ENCODE data around the gene NCOA6.

Gene NCOA6

GRCh38 chr20:34774886-34775285 is 50.6 kb downstream of the NCOA6 start:
- TF ChIP-seq SPI1 (IDR thresholded peaks at IDR 0.05; ENCODE audit: borderline replicate concordance, low read depth) (no peak), GABPA (IDR thresholded peaks at IDR 0.05; ENCODE audit: low read depth) (no peak), CTCF (IDR thresholded peaks at IDR 0.05; ENCODE audit: insufficient read depth, low read length) (no peak), REST (IDR thresholded peaks at IDR 0.05; ENCODE audit: insufficient replicate concordance, low read depth) (no peak), POLR2AphosphoS5 (IDR thresholded peaks at IDR 0.05; ENCODE audit: low read depth) (no peak)
- DNase-seq (ENCODE audit: low read depth in 1 of 2, low spot score in 1 of 2) = no peak
- Histone ChIP-seq H3K27me3 (ENCODE audit: insufficient read depth, poor library complexity, severe bottlenecking) (no peaks in the 10 kb centered on the region), H3K27ac (replicated peaks) (no peak overlapping the region), H3K4me3 (replicated peaks; ENCODE audit: insufficient read depth, low read length) (no peak overlapping the region)

GRCh38 chr20:34774449-34774848 is 51.0 kb downstream of the NCOA6 start:
- H3K4me3 ChIP-seq (replicated peaks; ENCODE audit: insufficient read depth, low read length) = no peak overlapping the region
- no peak overlapping the region for H3K27ac ChIP-seq (replicated peaks)
- no peaks in the 10 kb centered on the region for H3K27me3 ChIP-seq (ENCODE audit: insufficient read depth, poor library complexity, severe bottlenecking)
- DNase-seq (ENCODE audit: low read depth in 1 of 2, low spot score in 1 of 2) = no peak
- TF ChIP-seq SPI1 (IDR thresholded peaks at IDR 0.05; ENCODE audit: borderline replicate concordance, low read depth) = no peak

- no peak for DNase-seq (ENCODE audit: low read depth in 1 of 2, low spot score in 1 of 2)
- H3K27me3 ChIP-seq (ENCODE audit: insufficient read depth, poor library complexity, severe bottlenecking) = no peaks in the 10 kb centered on the region
- no peak overlapping the region for H3K4me3 ChIP-seq (replicated peaks; ENCODE audit: insufficient read depth, low read length)
- H3K27ac ChIP-seq (replicated peaks) = no peak overlapping the region
- TF ChIP-seq SPI1 (IDR thresholded peaks at IDR 0.05; ENCODE audit: borderline replicate concordance, low read depth) = no peak
- TF ChIP-seq REST (IDR thresholded peaks at IDR 0.05; ENCODE audit: insufficient replicate concordance, low read depth) = no peak
- TF ChIP-seq CTCF (IDR thresholded peaks at IDR 0.05; ENCODE audit: insufficient read depth, low read length) = no peak
- no peak for TF ChIP-seq GABPA (IDR thresholded peaks at IDR 0.05; ENCODE audit: low read depth)
- TF ChIP-seq POLR2AphosphoS5 (IDR thresholded peaks at IDR 0.05; ENCODE audit: low read depth) = no peak
Observed at GRCh38 chr20:34773726-34774125, 51.7 kb downstream of the NCOA6 start.

GRCh38 chr20:34772437-34772836 is 53.0 kb downstream of the NCOA6 start:
- no peak overlapping the region for H3K4me3 ChIP-seq (replicated peaks; ENCODE audit: insufficient read depth, low read length)
- TF ChIP-seq CTCF (IDR thresholded peaks at IDR 0.05; ENCODE audit: insufficient read depth, low read length) = no peak
- no peak for TF ChIP-seq GABPA (IDR thresholded peaks at IDR 0.05; ENCODE audit: low read depth)
- TF ChIP-seq POLR2AphosphoS5 (IDR thresholded peaks at IDR 0.05; ENCODE audit: low read depth) = no peak
- no peak for TF ChIP-seq SPI1 (IDR thresholded peaks at IDR 0.05; ENCODE audit: borderline replicate concordance, low read depth)
- no peak for TF ChIP-seq REST (IDR thresholded peaks at IDR 0.05; ENCODE audit: insufficient replicate concordance, low read depth)
- H3K27ac ChIP-seq (replicated peaks) = no peak overlapping the region
- no peaks in the 10 kb centered on the region for H3K27me3 ChIP-seq (ENCODE audit: insufficient read depth, poor library complexity, severe bottlenecking)
- no peak for DNase-seq (ENCODE audit: low read depth in 1 of 2, low spot score in 1 of 2)

Measured in HL-60 (cell line).